DMS153 treated with DMSO at 0.1 percent for 48 hours (cell line): Measurements from ENCODE around the gene KRT3.

Experiments
- DNase-seq: peaks from one replicate; lab custom pipeline; 2025; ENCODE audit not compliant: unreplicated experiment; lab: John Stamatoyannopoulos, UW

Gene KRT3

GRCh38 chr12:52741375-52742195, 54.3 kb downstream of the KRT3 start:
- no peak for DNase-seq

- peak; percentile 77 for DNase-seq
Measured at GRCh38 chr12:52740584-52740983, 55.3 kb downstream of the KRT3 start.

DNA sequence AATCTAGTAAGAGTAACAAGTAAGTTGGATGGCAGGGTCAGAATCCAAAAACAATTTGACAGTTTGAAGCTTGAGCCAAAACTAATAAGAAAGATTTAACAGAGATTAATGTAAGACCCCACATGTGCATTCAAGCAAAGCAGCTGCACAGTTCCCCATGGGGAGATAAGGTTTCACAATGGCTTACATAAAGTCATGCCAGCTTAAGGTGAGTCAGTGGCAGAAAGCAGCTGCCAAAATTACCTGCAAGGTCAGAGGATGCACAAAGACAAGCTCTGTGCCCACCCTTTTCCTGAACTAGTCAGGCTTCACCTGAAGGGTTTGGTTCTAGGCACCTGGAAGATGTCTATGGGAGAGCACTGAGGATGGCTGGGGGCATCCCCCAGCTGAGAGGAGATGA, 56.0 kb downstream of the KRT3 start:
- peak; percentile 24 for DNase-seq
